SK-N-SH (cell line): Measurements from ENCODE around the gene CCDC187. TPM values are rescaled to one million over a fixed set of nuclear protein-coding genes. Genes with fewer than 3 reads are reported as not detected.

Source experiments
- CTCF ChIA-PET: fragments of 300-600, 350-600 bp; formaldehyde crosslinking; extraction: SDS; loops from one replicate; lab custom pipeline; 2021; lab: Yijun Ruan, JAX
- POLR2A ChIA-PET: fragments of 350-600 bp; sonication (Branson Sonifier 250); formaldehyde crosslinking; extraction: SDS; loops from one replicate; lab custom pipeline; 2020; ENCODE audit warnings: antibody characterized with exemption, inconsistent platforms; lab: Yijun Ruan, JAX
- DNase-seq: peaks from one replicate; pipeline ENCODE4 v3.0.0; 2012
- H2AFZ ChIP-seq: fragments of 200-600 bp; sonication (generic); 2 replicates; pipeline ENCODE4 v1.8.1; 2016; ENCODE audit warnings: antibody characterized with exemption, mild to moderate bottlenecking, low read depth
- H3F3A ChIP-seq: fragments of 200-600 bp; sonication (generic); replicated peaks from 2 replicates; pipeline ENCODE3; 2016; ENCODE audit warnings: antibody characterized with exemption, mild to moderate bottlenecking; ENCODE audit not compliant: insufficient read depth
- H3K27ac ChIP-seq, 2 experiments: fragments of 200-500 bp in 1 of 2; fragments of 200-600 bp in 1 of 2; sonication (Bioruptor generic) in 1 of 2; sonication (generic), shearing (Covaris generic) in 1 of 2; 2 replicates each; pipeline versions ENCODE4 v1.5.1 to v1.6.1; 2014 to 2016; ENCODE audit warnings: low read depth in 2 of 2, inconsistent platforms in 1 of 2, low read length in 1 of 2, mild to moderate bottlenecking in 1 of 2, mixed read lengths in 1 of 2
- H3K27me3 ChIP-seq: fragments of 200-600 bp; sonication (generic), shearing (Covaris generic); 2 replicates; pipeline ENCODE4 v1.6.1; 2016; ENCODE audit warnings: mixed run types; ENCODE audit not compliant: insufficient read depth
- H3K36me3 ChIP-seq, 2 experiments: fragments of 200-500 bp in 1 of 2; fragments of 200-600 bp in 1 of 2; sonication (Bioruptor generic) in 1 of 2; sonication (generic) in 1 of 2; replicated peaks in 1 of 2; 2 replicates each; pipeline versions ENCODE3 to v1.5.1; 2014 to 2016; ENCODE audit warnings: low read length in 1 of 2, mild to moderate bottlenecking in 1 of 2; ENCODE audit not compliant: insufficient read depth in 2 of 2, control insufficient read depth in 1 of 2
- H3K4me1 ChIP-seq, 2 experiments: fragments of 200-500 bp in 1 of 2; fragments of 200-600 bp in 1 of 2; sonication (Bioruptor generic) in 1 of 2; sonication (generic), shearing (Covaris generic) in 1 of 2; 2 replicates each; pipeline versions ENCODE4 v1.5.1 to v1.6.1; 2014 to 2016; ENCODE audit warnings: low read depth in 1 of 2, low read length in 1 of 2, mixed run types in 1 of 2; ENCODE audit not compliant: insufficient read depth in 2 of 2, control insufficient read depth in 1 of 2
- H3K4me2 ChIP-seq: fragments of 200-600 bp; sonication (generic), shearing (Covaris generic); 2 replicates; pipeline ENCODE4 v1.6.1; 2017; ENCODE audit warnings: mixed run types
- H3K4me3 ChIP-seq, 2 experiments: fragments of 200-500 bp in 1 of 2; fragments of 200-600 bp in 1 of 2; sonication (Bioruptor generic) in 1 of 2; sonication (generic), shearing (Covaris generic) in 1 of 2; 2 replicates each; pipeline versions ENCODE4 v1.5.1 to v1.8.1; 2014 to 2016; ENCODE audit warnings: low read depth in 2 of 2, inconsistent platforms in 1 of 2, low read length in 1 of 2, mild to moderate bottlenecking in 1 of 2, mixed read lengths in 1 of 2, moderate library complexity in 1 of 2
- H3K79me2 ChIP-seq: fragments of 200-600 bp; sonication (generic); 2 replicates; pipeline ENCODE4 v1.8.1; 2017; ENCODE audit warnings: mild to moderate bottlenecking; ENCODE audit not compliant: insufficient read depth
- H3K9ac ChIP-seq: fragments of 200-600 bp; sonication (generic); 2 replicates; pipeline ENCODE4 v1.6.1; 2017; ENCODE audit warnings: mixed run types
- H3K9me2 ChIP-seq: fragments of 200-600 bp; sonication (generic); 2 replicates; pipeline ENCODE4 v1.6.1; 2017; ENCODE audit warnings: mixed run types
- H3K9me3 ChIP-seq: fragments of 200-600 bp; sonication (generic); 2 replicates; pipeline ENCODE4 v1.6.1; 2017; ENCODE audit warnings: mixed run types, mild to moderate bottlenecking, moderate library complexity
- H4K20me1 ChIP-seq: fragments of 200-600 bp; sonication (generic); 2 replicates; pipeline ENCODE4 v1.6.1; 2017; ENCODE audit warnings: mild to moderate bottlenecking, mixed run types; ENCODE audit not compliant: insufficient read depth
- EP300 ChIP-seq, 2 experiments: IDR thresholded peaks; 2 replicates each; pipeline versions ENCODE4 v1.4.0 to v1.6.1; 2012; ENCODE audit warnings: borderline replicate concordance in 1 of 2, low read depth in 1 of 2, low read length in 1 of 2
- EZH2phosphoT487 ChIP-seq: fragments of 200-600 bp; sonication (generic); IDR thresholded peaks from 2 replicates; pipeline ENCODE4 v1.6.1; 2017; ENCODE audit warnings: low read depth, mixed run types, mild to moderate bottlenecking, antibody characterized with exemption, moderate library complexity, borderline replicate concordance
- FOSL2 ChIP-seq: IDR thresholded peaks from 2 replicates; pipeline ENCODE4 v1.4.0; 2012; ENCODE audit warnings: low read depth, mild to moderate bottlenecking, moderate library complexity, borderline replicate concordance
- FOXJ3 ChIP-seq: sonication (generic); formaldehyde crosslinking; IDR thresholded peaks from 2 replicates; pipeline ENCODE4 v1.5.1; 2020; ENCODE audit warnings: mild to moderate bottlenecking, missing genetic modification reagents
- IRF3 ChIP-seq: fragments of 150-350 bp; IDR thresholded peaks from 2 replicates; pipeline ENCODE4 v1.6.1; 2016; ENCODE audit warnings: mild to moderate bottlenecking, low read depth, low read length
- JUND ChIP-seq: IDR thresholded peaks from 2 replicates; pipeline ENCODE4 v1.4.0; 2012
- MAX ChIP-seq: IDR thresholded peaks from 2 replicates; pipeline ENCODE4 v1.4.0; 2012; ENCODE audit warnings: low read depth
- MEF2A ChIP-seq: IDR thresholded peaks from 2 replicates; pipeline ENCODE4 v1.4.0; 2012; ENCODE audit warnings: low read depth, borderline replicate concordance
- POLR2AphosphoS5 ChIP-seq: IDR thresholded peaks from 2 replicates; pipeline ENCODE4 v1.6.1; 2012; ENCODE audit warnings: low read depth, low read length
- REST ChIP-seq: IDR thresholded peaks from 2 replicates; pipeline ENCODE4 v1.6.1; 2012; ENCODE audit warnings: mild to moderate bottlenecking, low read depth, low read length, moderate library complexity
- SIN3A ChIP-seq: IDR thresholded peaks from 2 replicates; pipeline ENCODE4 v1.6.1; 2012; ENCODE audit warnings: low read depth, mild to moderate bottlenecking, low read length, moderate library complexity, borderline replicate concordance
- TAF1 ChIP-seq: IDR thresholded peaks from 2 replicates; pipeline ENCODE4 v1.6.1; 2012; ENCODE audit warnings: low read depth, mild to moderate bottlenecking, low read length, moderate library complexity, borderline replicate concordance
- TEAD4 ChIP-seq: IDR thresholded peaks from 2 replicates; pipeline ENCODE4 v1.4.0; 2012; ENCODE audit warnings: mild to moderate bottlenecking, borderline replicate concordance; ENCODE audit not compliant: insufficient read depth
- USF2 ChIP-seq: fragments of 150-350 bp; IDR thresholded peaks from 2 replicates; pipeline ENCODE4 v1.6.1; 2017; ENCODE audit warnings: antibody characterized with exemption, low read length, low read depth, borderline replicate concordance
- WGBS: methylation state at CpG from one replicate; pipeline ENCODE4 v1.1.6; 2017; ENCODE audit warnings: low lambda C conversion rate; 5-methylcytosine and 5-hydroxymethylcytosine counted together
- polyA plus RNA-seq, 3 experiments: library from polyadenylated mRNA; depleted of rRNA; stranded (reverse); fragments of >200 nt; gene quantifications; 2 replicates each; pipeline ENCODE4 v1.2.3, GENCODE V29; 2012

The CCDC187 gene
- polyA plus RNA-seq, 1 of the 3 experiments (the other 2 are of a cell fraction), result not detected

- TF ChIP-seq REST, result no peak
- TF ChIP-seq, all 33 proteins: peak for 0
Observed at GRCh38 chr9:136211441-136212344, 92.2 kb downstream of the CCDC187 start (continued).

GRCh38 chr9:136211006-136211405, 92.9 kb downstream of the CCDC187 start:
- H3K79me2 ChIP-seq, result no peaks in the 10 kb centered on the region
- POLR2A ChIA-PET, result no interaction called here
- no peaks in the 10 kb centered on the region for H3F3A ChIP-seq
- no peak overlapping the region for H2AFZ ChIP-seq
- H3K36me3 ChIP-seq, result peaks cover 5 to 38% of the 10 kb centered on the region in 2 experiments
- peaks cover 0 to 9% of the 10 kb centered on the region in 2 experiments; a peak in 1 of 4 replicates for H3K4me1 ChIP-seq
- no peak for TF ChIP-seq IRF3
- TF ChIP-seq FOSL2, result no peak
- no peak overlapping the region for H3K27ac ChIP-seq
- no peaks in the 10 kb centered on the region for H3K9me3 ChIP-seq
- H3K9me2 ChIP-seq, result no peaks in the 10 kb centered on the region
- peaks cover 6% of the 10 kb centered on the region; the same call in 1 of the 2 replicates for H4K20me1 ChIP-seq
- DNase-seq, result no peak
- CTCF ChIA-PET, result interaction anchor here (0.6 to 4.8 kb wide), 4 partner anchors 16 to 73 kb away, joined by 3 to 32 read pairs (median 4); no protein-coding TSS in a partner anchor
- no peaks in the 10 kb centered on the region for H3K27me3 ChIP-seq
- H3K4me2 ChIP-seq, result no peak overlapping the region
- H3K9ac ChIP-seq, result no peak overlapping the region
- WGBS, result 91% methylated on average over 5 of the region's 15 CpGs
- H3K4me3 ChIP-seq, result no peak overlapping the region

- peaks cover 5 to 31% of the 10 kb centered on the region in 2 experiments for H3K36me3 ChIP-seq
- H4K20me1 ChIP-seq, result peaks cover 14% of the 10 kb centered on the region; the same call in 1 of the 2 replicates
- no peaks in the 10 kb centered on the region for H3K27me3 ChIP-seq
- H3K79me2 ChIP-seq, result no peaks in the 10 kb centered on the region
- H3K27ac ChIP-seq, result no peak overlapping the region
- H2AFZ ChIP-seq, result no peak overlapping the region
- no peak for DNase-seq
- no peak overlapping the region for H3K4me3 ChIP-seq
- ChIA-PET POLR2A (no interaction called here), CTCF (interaction anchor here (0.6 to 4.8 kb wide), 6 partner anchors 9 to 73 kb away, joined by 3 to 32 read pairs (median 4); no protein-coding TSS in a partner anchor)
- no peak overlapping the region for H3K9ac ChIP-seq
- 97% methylated on average over 16 of the region's 16 CpGs for WGBS
- H3F3A ChIP-seq, result no peaks in the 10 kb centered on the region
- H3K4me1 ChIP-seq, result peaks cover 0 to 9% of the 10 kb centered on the region in 2 experiments; a peak in 1 of 4 replicates
- no peaks in the 10 kb centered on the region for H3K9me2 ChIP-seq
- H3K4me2 ChIP-seq, result no peak overlapping the region
- no peaks in the 10 kb centered on the region for H3K9me3 ChIP-seq
- no peak for TF ChIP-seq EP300 (IDR thresholded peaks at IDR 0.05; ENCODE audit: borderline replicate concordance in 1 of 2, low read depth in 1 of 2, low read length in 1 of 2)
- TF ChIP-seq SIN3A, result no peak
- TF ChIP-seq MAX, result no peak
- no peak for TF ChIP-seq TAF1
- TF ChIP-seq POLR2AphosphoS5, result no peak
- TF ChIP-seq FOXJ3 (CRISPR knock-in tag), result no peak
- TF ChIP-seq IRF3, result no peak
- no peak for TF ChIP-seq JUND
- no peak for TF ChIP-seq MEF2A
- TF ChIP-seq TEAD4, result no peak
- no peak for TF ChIP-seq FOSL2
- TF ChIP-seq EZH2phosphoT487, result no peak
- TF ChIP-seq USF2, result no peak
Observed at GRCh38 chr9:136210276-136210675, 93.6 kb downstream of the CCDC187 start.
